GM18511 (cell line): ENCODE measurements around the gene ADAMTSL2.

Experiments
- ATAC-seq: cut with Tn5 transposase; IDR thresholded peaks from one replicate; pipeline ENCODE4 v1.9.1; 2021; ENCODE audit warnings: mild to moderate bottlenecking, moderate library complexity; ENCODE audit not compliant: unreplicated experiment

ADAMTSL2 gene

DNA sequence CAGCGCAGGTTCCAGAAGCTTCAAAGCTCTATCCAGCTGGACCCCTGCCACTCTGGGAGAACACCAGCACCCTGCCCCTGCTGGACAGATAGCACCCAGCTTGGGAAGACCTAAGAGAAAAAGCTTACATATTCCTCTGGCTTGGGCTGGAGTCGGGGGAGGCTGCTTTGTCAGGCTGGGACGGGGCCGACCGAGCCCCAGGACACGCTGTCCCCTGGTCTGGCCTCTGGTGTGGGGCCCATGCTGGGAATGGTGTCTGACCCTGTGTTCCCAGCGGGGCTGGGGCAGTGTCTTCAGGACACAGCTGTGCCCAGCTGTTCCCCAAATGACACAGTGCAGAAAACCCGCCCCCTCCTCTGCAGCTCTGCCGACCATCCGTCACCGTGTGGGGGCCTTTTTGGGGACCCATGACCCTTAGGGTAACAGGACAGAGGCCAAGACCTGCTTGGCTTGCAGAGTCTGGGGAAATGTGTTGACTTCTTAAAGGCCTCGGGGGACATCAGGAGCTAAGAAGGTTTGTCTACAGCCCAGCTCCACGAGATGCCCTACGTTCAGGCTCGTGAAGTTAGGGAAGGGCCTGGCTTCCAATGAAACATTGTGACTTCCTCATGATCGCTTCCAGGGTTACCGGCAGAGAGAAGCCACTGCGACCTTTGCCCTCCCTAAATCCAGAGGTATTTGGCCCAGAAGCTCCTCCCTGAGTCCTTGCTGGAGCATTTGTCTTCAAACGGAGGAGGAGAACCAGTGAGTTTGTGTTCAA, 35.2 kb upstream of the ADAMTSL2 start:
- no peak for ATAC-seq

DNA sequence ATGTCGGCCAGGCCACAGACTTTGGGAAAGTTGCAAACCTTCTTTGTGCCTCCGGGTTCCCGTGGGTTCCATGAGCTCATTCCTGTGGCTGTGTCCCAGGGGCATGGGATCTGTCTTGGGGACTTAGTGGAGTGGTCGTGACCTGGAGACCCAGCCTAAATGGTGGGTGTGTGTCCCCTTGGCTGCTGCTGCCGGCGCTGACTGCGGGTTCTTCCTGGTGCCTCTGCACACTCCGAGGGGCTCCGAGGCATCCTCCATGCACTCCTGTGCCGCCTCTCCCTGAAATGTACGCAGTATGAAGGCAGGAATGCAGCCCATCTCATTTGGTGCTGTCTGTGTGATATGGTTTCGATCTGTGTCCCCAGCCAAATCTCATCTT, 34.6 kb upstream of the ADAMTSL2 start:
- ATAC-seq = no peak

DNA sequence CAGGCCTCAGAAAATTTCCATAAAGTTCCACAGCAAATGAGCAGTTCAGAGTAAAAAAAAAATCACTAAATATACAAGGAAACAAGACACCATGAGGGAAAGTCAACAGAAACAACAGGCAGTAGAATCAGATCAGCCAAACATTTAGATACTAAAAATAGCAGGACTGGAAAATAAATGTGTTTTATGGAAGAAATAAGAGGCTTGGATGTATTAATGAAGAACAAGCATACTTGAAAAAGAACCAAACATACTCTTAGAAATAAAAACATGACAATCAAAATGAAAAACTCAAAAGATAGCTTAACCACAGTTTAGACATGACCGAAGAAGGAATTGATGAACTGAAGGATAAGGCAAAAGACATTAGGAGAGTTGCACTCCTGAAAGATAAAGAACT, 32.4 kb upstream of the ADAMTSL2 start:
- no peak for ATAC-seq

DNA sequence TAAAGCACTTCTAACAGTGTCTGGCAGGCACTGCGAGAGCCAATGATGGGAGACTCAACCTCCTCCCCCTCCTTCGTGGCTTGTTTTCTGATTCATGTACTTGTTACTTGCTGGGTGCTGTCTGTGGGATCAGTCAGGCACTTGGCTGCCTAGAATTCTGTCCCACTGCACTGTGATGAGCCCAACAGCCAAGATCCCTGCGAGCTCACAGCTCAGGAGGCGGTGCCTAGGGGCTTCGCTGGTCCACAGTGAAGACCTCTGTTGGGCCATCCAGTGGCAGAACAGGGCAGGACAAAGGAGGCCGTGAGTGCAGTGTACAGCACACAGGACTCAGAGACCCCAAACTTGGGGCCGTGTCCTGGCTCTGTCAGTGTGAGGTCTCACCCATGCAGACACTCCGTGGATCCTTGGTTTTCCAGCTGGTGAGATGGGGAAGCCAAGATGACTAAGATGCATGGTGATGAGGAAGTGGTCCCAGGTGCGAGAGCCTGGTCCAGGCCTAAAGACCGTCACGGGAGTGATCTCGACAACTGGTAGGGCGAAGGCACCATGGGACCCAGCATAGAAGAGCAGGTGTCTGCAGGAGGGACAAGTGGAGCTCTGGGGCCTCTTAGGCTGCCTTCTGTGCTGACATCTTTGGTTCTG, 29.2 kb upstream of the ADAMTSL2 start:
- ATAC-seq = no peak

DNA sequence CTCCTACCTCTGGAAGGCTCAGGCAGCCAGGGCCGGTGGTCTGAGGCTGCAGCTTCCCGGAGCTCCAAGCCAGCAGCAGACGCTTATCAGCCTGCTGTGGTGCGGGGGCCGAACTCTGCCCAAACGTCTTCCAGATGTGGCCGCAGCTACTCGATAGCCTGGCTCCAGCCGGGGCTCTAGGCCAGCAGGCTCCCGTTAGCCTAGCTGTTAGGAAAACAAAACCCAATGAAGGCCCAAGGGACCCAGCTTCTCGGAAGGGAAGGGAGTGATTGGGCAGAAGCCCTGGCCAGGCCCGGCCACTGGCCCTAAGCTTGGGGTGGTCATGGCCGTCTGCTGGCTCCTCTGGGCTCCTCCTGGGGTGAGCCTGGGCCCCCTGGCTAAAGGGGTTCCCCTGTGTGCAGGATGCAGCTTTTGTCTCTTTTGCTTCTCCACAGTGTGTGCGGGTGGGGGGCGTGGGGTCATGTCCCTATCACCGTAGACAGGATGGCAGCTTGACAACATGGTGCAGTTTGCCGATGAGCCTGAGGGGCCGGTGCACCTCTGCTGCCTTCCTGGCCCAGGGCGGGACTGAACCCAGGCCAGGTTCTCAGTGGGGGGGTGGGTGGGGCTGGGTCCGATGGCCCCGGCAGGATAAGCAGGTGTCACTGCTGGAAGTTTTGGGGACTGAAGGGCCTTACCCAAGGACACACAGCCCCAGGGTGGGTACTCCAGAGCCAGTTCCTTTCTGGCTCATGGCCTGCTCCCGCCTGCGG, 28.4 kb upstream of the ADAMTSL2 start:
- ATAC-seq = no peak

DNA sequence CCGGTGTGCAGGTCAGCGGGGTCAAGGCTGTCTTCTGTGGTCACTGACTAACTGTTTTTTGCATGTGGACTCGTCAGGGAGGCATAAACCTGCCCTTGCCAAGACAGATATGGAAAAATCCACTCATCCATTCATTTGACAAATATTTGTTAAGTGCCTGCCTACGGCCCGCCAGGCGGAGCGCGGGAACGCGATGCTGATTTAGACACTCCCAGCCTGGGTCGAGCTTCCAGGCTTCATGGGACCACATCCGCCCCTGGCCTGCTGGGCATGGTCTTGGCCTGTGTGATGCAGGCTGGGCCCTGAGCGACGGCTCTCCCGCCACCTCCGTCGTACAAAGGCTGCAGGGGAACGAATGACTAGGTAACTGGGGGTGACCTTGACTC, 27.9 kb upstream of the ADAMTSL2 start:
- no peak for ATAC-seq

DNA sequence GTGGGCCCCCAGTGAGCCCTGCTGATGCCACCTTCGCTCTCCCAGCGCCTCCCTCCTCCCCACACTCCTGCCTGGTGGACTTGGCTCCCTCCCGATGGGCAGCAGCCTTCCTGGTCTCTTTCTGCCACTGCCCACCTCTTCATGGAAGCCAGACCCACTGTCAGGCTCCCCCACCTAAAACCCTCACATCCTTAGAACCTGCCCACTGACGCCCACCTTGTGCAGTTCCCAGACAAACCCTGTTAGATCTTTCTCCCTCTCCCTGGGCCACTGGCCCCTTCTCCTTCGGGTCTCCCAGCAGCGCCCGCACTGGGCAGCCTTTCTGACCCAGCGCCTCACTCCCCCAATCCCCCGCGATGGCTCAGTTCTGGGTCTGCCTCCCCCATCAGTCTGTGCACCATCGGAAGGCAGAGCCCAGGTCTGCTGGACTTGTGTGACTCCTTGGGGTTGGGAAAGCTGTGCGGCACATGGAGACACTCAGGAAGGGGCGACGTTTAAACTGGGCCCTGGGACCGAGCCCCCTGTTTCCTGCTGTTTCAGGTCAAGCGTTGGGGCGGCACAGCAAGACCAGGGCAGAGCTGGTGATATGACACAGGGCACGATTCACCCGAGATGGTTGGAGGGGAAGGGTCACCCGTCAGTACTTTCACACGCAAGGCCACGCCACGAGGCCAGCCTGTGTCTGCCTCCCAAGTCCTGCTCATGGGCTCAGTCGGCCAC, 27.1 kb upstream of the ADAMTSL2 start:
- no peak for ATAC-seq

DNA sequence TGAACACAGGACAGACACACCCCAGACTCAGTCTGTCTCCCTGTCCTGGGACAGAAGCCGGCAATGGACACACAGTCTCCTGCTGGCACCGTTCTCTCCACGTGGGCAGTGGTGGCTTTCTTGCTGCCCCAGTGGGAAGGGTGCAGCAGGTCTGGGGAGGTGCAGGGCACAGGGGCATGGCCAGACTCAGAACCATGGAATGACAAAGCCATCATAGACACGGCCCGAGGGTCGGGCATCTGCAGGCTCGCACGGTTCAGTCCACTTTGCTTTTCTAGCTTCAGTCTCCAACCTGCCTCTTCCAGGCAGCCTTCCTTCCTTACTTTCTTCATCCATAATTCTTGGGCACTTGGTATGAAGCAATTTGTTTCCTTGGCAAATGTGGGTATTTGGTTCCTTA, 26.5 kb upstream of the ADAMTSL2 start:
- ATAC-seq = no peak

DNA sequence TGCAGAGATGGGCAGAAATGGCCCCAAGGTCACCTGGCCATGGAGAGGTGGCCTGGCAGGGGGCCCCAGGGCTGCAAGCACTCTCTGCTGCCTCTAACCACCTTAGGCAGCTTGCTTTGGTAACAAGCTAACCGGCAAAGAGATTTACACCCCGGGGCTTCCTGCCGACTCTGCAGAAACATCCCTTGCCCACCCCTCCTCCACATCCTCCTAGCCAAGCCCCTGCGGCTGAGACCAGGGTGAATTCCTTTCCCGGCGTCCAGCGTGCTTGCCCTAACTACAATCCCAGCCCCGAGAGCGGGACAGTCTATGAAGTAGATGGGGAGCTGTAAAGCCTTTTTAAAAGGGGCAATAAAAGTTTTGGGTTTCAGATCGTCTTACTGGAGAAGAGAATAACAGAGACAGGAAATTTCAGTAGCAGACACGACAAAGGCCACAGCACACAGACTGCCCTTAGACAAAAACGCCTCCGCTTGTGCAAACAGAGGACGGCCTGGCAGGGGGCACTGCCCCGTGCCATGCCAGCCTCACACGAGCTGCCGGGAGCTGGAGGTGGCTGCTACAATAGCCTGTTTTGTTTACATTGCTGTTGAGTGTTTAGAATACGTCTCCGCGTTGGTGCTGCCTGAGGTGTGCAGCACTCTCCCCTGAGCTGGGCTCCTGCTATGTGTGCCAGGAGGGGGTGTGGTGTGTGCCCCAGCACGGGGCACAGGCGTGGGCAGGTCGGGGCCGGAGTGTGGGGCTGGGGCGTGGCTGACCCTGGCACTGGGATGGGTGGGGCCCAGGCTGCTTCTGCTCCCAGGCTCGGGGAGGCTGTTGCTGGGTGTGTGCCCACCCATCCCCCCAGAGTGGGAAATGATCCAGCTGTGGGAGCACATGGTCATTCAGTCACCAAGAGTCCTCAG, 25.1 kb upstream of the ADAMTSL2 start:
- no peak for ATAC-seq

DNA sequence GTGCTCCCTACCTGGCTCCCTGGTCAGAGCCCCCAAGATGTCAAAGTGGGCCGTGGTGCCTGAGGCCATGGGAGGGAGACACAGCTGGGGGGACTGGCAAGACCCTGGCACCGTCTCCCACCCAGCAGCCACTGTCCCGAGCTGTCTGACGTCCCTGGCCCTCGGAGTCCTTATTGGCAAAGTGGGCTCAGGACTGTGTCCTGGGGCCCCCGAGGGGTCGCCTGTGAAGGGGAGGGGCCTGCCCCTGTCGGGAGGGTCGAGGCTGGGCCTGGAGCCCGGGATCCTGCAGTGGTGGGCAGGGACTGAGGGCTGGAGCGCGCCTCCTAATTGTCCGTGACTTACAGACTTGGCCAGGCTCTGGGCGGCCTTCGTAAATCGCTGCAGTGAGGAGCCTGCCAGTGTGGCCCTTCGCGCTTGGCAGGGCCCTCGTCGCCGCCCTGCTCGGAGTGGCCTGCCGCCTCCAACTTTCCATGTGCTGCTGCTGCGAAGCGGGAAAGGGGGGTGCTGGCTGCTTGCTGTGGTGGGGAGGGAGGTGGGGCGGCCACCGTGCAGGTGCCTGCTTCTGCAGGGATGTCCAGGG, 23.5 kb upstream of the ADAMTSL2 start:
- no peak for ATAC-seq

DNA sequence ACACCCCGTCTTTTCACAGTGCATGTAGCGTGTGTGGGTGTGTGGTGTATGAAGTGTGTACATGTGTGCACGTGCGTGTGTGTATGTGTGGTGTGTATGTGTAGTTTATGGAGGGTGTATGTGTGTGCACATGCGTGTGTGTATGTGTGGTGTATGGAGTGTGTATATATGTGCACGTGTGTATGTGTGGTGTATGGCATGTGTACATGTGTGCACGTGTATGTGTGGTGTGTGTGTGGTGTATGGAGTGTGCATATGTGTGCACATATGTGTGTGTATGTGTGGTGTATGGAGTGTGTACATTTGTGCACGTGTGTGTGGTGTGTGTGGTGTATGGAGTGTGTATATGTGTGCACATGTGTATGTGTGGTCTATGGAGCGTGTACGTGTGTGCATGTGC, 22.9 kb upstream of the ADAMTSL2 start:
- no peak for ATAC-seq

DNA sequence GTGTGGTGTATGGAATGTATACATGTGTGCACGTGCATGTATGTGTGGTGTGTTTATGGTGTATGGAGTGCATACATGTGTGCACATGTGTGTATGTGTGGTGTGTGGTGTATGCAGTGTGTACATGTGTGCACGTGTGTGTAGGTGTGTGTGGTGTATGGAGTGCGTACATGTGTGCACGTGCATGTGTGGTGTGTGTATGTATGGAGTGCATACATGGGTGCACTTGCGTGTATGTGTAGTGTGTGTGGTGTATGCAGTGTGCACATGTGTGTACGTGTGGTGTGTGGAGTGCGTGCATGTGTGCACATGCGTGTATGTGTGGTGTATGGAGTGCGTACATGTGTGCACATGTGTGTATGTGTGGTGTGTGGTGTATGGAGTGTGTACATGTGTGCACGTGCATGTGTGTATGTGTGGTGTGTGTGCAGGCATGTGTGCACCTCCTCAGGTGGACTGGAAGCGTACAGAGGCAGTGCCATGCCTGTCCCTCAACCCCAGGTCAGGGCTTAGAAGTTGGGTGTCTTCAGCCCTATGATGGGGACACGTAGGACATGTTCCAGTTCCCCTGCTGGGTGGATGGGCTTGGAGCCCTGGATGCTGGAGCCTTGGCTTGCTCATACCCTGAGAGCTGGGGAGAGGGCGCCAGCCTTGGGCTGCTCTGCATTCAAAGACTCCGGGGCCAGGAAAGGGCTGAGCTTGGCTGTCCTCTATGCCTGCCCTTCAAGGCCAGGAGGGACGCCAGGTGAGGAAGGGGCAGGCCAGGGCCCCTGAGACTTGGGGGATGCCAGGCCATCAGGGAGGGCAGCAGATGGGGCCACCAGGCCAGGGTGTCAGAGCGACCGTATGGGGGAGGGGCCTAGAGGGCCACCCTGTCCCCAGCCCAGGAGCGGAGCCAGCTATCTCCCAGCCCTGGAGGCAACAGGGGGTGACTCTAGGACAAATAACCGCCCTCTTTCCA, 22.0 kb upstream of the ADAMTSL2 start:
- ATAC-seq = no peak

DNA sequence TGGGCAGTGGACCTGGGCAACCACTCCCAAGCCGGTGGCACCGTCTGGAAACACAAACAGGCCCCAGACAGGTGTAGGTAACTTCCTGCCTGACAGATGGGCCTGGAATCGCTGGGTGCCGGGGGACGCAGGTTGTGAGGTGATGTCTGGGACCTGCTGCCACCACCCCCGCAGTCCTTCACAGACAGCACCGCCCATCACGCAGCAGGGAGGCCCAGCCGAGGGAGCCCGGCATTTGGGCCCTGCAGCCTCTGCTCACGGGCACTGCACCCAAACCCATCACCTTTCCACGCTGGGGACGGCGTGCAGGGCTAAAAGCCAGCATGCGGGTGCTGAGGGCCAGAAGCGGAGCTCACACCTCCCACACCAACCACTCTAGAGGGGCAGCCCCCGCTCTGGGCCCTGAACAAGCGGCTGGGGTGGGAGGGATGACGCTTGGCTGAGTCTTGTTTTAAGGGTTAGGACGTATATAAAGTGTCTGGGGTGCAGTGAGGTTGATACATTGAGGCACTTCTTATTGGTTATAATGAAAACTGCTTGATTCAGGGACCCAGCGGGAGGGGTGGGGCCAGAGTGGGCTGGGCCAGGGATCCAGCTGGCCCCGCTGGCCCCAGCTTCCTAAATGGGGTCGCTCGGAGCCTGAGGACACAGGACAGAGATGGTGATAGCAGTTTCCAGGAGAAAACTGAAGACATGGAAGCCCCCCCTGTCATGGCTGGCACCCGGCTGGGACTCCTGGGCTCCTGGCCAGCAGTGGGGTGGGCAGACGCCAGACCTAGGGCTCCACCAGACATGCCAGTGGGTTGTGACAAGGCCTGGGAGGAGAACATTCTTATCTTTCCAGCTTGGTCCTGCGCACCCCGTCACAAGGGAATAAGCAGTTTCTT, 21.0 kb upstream of the ADAMTSL2 start:
- no peak for ATAC-seq

DNA sequence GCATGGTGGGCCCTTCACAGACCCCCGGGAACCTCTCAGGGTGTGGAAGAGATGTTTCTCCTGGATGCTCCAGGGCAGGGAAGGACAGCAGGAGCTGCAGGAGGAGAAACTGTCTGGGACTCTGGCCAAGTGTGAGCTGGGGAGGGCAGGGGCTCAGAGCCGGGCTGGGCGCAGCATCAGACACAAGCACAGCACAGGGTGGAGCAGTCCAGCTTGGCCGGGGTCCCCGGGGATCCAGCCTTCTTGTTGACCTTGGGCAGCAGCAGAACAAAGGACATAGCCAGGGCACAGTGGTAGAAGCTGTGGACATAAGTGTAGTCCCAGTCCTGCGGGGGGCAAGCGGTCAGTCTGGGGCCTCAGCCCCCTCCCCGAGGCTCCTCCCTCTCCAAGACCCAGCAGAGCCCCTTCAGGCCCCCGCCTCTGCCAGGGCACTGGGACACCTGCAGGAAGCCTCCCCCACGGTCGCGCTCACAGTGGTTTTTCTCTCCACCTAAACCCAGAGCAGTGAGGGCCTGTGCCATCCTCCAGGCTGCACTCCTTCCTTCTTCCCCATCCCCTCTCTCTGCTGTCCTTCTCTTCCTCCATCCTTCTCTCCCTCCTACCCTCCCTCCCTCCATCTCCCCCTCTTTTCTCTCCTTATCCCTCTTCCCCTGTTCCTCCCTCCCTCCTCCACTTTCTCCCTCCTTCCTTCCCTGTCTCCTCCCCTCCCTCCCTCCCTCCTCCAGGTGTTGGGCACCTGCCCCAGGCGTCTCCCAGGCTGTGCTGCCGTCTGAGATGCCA, 19.9 kb upstream of the ADAMTSL2 start:
- ATAC-seq = no peak

DNA sequence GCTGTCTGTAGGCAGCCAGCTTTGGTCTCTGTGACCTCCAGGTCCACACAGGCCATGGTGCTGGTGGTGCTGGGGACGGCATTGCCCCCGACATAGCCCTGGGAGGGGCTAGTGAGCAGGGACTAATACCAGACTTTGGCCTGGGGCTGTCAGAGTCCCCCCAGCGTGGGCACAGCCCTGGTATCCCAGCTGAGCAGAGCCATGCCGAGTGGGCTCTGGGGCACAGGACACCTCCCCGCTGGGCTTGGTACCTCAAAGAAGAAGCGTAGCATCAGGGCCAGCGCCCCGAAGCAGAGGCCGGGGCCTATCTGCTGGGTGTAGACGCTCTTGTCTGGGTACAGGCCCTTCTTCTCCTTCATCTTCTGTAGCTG, 19.3 kb upstream of the ADAMTSL2 start:
- no peak for ATAC-seq

DNA sequence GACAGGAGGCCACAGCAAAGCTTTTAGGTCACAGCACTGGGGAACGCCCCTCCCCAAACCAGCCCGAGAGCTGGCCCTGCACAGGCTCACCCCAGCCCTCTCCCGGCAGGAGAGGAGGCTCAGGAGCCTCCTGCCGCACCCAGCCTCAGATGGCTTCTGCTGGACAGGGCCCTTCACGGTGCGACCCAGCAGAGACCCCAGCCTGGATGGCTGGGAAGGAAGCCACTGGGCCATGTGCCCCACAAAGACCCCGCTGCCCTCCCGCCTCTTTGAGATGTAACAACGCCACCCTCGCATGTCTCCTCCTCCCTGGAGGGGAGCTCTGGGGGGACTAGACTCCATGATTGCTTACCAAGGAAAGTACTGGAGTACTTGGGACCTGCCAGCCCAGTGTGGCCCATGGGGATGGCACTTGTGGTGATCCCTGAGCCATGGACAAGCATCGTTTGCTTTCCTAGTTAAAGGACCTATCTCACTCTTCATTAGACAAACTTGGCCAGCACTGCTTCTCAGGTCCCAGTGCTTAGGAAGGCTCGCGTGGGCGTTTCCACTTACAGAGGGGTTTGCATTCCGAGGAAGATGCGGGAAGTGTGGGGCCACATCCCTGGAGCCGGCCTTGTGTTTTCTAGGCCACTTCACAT, 18.8 kb upstream of the ADAMTSL2 start:
- no peak for ATAC-seq
